ENCODE data around the gene PDLIM4. TPM values are rescaled to one million over a fixed set of nuclear protein-coding genes. Genes with fewer than 3 reads are reported as not detected.

The PDLIM4 gene

GRCh38 chr5:132322266-132322665 lies 64.8 kb downstream of the PDLIM4 start:
- Histone ChIP-seq H3K4me3 (replicated peaks; ENCODE audit: insufficient read depth, low read length) (no peak overlapping the region), H3K27ac (replicated peaks) (no peak overlapping the region), H3K27me3 (ENCODE audit: insufficient read depth, poor library complexity, severe bottlenecking) (no peaks in the 10 kb centered on the region)
- TF ChIP-seq REST (IDR thresholded peaks at IDR 0.05; ENCODE audit: insufficient replicate concordance, low read depth), result no peak
- TF ChIP-seq SPI1 (IDR thresholded peaks at IDR 0.05; ENCODE audit: borderline replicate concordance, low read depth), result no peak
- TF ChIP-seq CTCF (IDR thresholded peaks at IDR 0.05; ENCODE audit: insufficient read depth, low read length), result no peak
- DNase-seq (ENCODE audit: low read depth in 1 of 2, low spot score in 1 of 2), result no peak

Small RNA genes within 50 kb of the gene (microRNA-seq; reads per million reads assigned to microRNA genes)
- gene MIR6830, result not detected
